K562 (cell line): ENCODE measurements around the gene METTL8. TPM values are rescaled to one million over a fixed set of nuclear protein-coding genes. Genes with fewer than 3 reads are reported as not detected.
A peak's percentile ranks its signal among the peaks of the same experiment; 100 is the strongest.

Experiments
- BHLHE40 ChIP-seq: IDR thresholded peaks from 2 replicates; pipeline ENCODE4 v1.6.1; 2011; ENCODE audit warnings: low read length, improper control_type of control experiment
- GTF2F1 ChIP-seq: IDR thresholded peaks from 2 replicates; pipeline ENCODE4 v1.6.1; 2011; ENCODE audit warnings: low read depth, low read length, improper control_type of control experiment
- HMGN3 ChIP-seq: IDR thresholded peaks from 2 replicates; pipeline ENCODE4 v1.6.1; 2011; ENCODE audit warnings: borderline replicate concordance, low read depth, mild to moderate bottlenecking, mixed read lengths, low read length; ENCODE audit not compliant: insufficient read length; ENCODE audit errors: extremely low read depth
- ILK ChIP-seq: fragments of 450-650 bp; IDR thresholded peaks from 2 replicates; pipeline ENCODE4 v1.6.1; 2016; ENCODE audit warnings: missing genetic modification characterization, low read depth, mild to moderate bottlenecking, missing compliant biosample characterization, moderate library complexity, borderline replicate concordance
- KAT7 ChIP-seq: sonication (generic); formaldehyde crosslinking; IDR thresholded peaks from 2 replicates; pipeline ENCODE4 v1.8.0; 2022; ENCODE audit warnings: missing genetic modification reagents, mild to moderate bottlenecking, borderline replicate concordance
- NELFE ChIP-seq: IDR thresholded peaks from 2 replicates; pipeline ENCODE4 v1.6.1; 2011; ENCODE audit warnings: mild to moderate bottlenecking; ENCODE audit not compliant: insufficient read depth, insufficient read length
- NONO ChIP-seq, 2 experiments: fragments of 200-400 bp in 1 of 2; fragments of 450-650 bp in 1 of 2; formaldehyde crosslinking in 1 of 2; IDR thresholded peaks; 2 replicates each; pipeline ENCODE4 v1.6.1; 2017; ENCODE audit warnings: low read depth in 2 of 2, mild to moderate bottlenecking in 2 of 2, moderate library complexity in 2 of 2, low read length in 1 of 2
- NR1H2 ChIP-seq: sonication (generic); formaldehyde crosslinking; IDR thresholded peaks from 2 replicates; pipeline ENCODE4 v1.4.0; 2020; ENCODE audit warnings: mild to moderate bottlenecking, missing genetic modification reagents
- NR3C1 ChIP-seq: sonication (generic); formaldehyde crosslinking; IDR thresholded peaks from 2 replicates; pipeline ENCODE4 v1.8.1; 2022; ENCODE audit warnings: missing genetic modification reagents
- PHB ChIP-seq: fragments of 250-450 bp; sonication (Bioruptor Pico); IDR thresholded peaks from 2 replicates; pipeline ENCODE4 v1.5.0; 2021
- PYGO2 ChIP-seq: fragments of 450-650 bp; IDR thresholded peaks from 2 replicates; pipeline ENCODE4 v1.6.1; 2016; ENCODE audit warnings: mild to moderate bottlenecking, missing genetic modification characterization, moderate library complexity, missing compliant biosample characterization
- RFX5 ChIP-seq: IDR thresholded peaks from 2 replicates; pipeline ENCODE4 v1.6.1; 2011; ENCODE audit warnings: low read depth, mild to moderate bottlenecking, improper control_type of control experiment, low read length
- SP1 ChIP-seq: sonication (generic); formaldehyde crosslinking; IDR thresholded peaks from 2 replicates; pipeline ENCODE4 v1.8.1; 2022; ENCODE audit warnings: mild to moderate bottlenecking, missing genetic modification reagents
- TGIF2 ChIP-seq: sonication (generic); formaldehyde crosslinking; IDR thresholded peaks from 2 replicates; pipeline ENCODE4 v1.8.1; 2022; ENCODE audit warnings: mild to moderate bottlenecking, missing genetic modification reagents, moderate library complexity
- ZKSCAN1 ChIP-seq: fragments of 150-350 bp; IDR thresholded peaks from 2 replicates; pipeline ENCODE4 v1.6.1; 2016; ENCODE audit warnings: low read depth, low read length
- ZKSCAN3 ChIP-seq: fragments of 250-450 bp; sonication (Bioruptor Pico); IDR thresholded peaks from 2 replicates; pipeline ENCODE4 v1.4.0; 2020
- ZNF197 ChIP-seq: fragments of 200-800 bp; sonication (Bioruptor generic); IDR thresholded peaks from 2 replicates; pipeline ENCODE4 v1.6.1; 2016; ENCODE audit warnings: low read depth, missing genetic modification characterization, missing compliant biosample characterization
- ZNF311 ChIP-seq: fragments of 250-450 bp; sonication (Bioruptor Pico); IDR thresholded peaks from 2 replicates; pipeline ENCODE4 v1.4.0; 2020; ENCODE audit warnings: mild to moderate bottlenecking, moderate library complexity
- ZNF583 ChIP-seq: fragments of 250-450 bp; sonication (Bioruptor Pico); IDR thresholded peaks from 2 replicates; pipeline ENCODE4 v1.4.0; 2020
- ZNF584 ChIP-seq: fragments of 200-800 bp; sonication (Bioruptor generic); IDR thresholded peaks from 2 replicates; pipeline ENCODE4 v1.6.1; 2016; ENCODE audit warnings: low read depth, mild to moderate bottlenecking, missing genetic modification characterization, missing compliant biosample characterization
- ZNF589 ChIP-seq: fragments of 200-800 bp; sonication (Bioruptor generic); IDR thresholded peaks from 2 replicates; pipeline ENCODE4 v1.6.1; 2016; ENCODE audit warnings: low read depth, missing genetic modification characterization, missing compliant biosample characterization
- ZNF830 ChIP-seq: fragments of 250-450 bp; sonication (Bioruptor Pico); IDR thresholded peaks from 2 replicates; pipeline ENCODE4 v1.5.0; 2021; ENCODE audit warnings: mild to moderate bottlenecking
- polyA plus RNA-seq, 8 experiments: library from polyadenylated mRNA; depleted of rRNA in 4 of 8; stranded (reverse) in 5 of 8; unstranded in 3 of 8; fragments of >200 nt; fragmentation: Nextera tagmentation in 2 of 8; fragmentation: Illumina TruSeq in 1 of 8; extraction: Ambion mirVana in 2 of 8; extraction: Trizol in 1 of 8; gene quantifications; 2 replicates each; pipeline versions ENCODE4 v1.2.1 to v1.2.3, GENCODE V29; 2011 to 2014; ENCODE audit warnings: inconsistent platforms in 1 of 8, missing spikeins in 1 of 8
- total RNA-seq, 7 experiments: library from RNA; depleted of rRNA in 6 of 7; stranded (reverse); fragments of >200 nt in 6 of 7; fragmentation: Illumina TruSeq in 2 of 7; extraction: Trizol in 2 of 7; gene quantifications; 2 replicates each; pipeline versions ENCODE4 v1.2.1 to v1.2.3, GENCODE V29; 2011 to 2021; ENCODE audit warnings: low replicate concordance in 1 of 7
- TF ChIP-seq, protein P1 (sequence below): sonication (generic); formaldehyde crosslinking; IDR thresholded peaks from 2 replicates; pipeline ENCODE4 v1.8.1; 2023; ENCODE audit warnings: mild to moderate bottlenecking, missing genetic modification reagents
- TF ChIP-seq, protein P2 (sequence below): fragments of 250-450 bp; sonication (Bioruptor Pico); IDR thresholded peaks from 2 replicates; pipeline ENCODE4 v1.5.1; 2021; ENCODE audit warnings: mild to moderate bottlenecking

The METTL8 gene
- total and polyA plus RNA-seq, 9 of the 15 experiments (the other 6 are each of a cell fraction or from before 2014, with no cell fraction given): 12.9 to 52.6 (median 33.7) TPM

GRCh38 chr2:171434013-171434989 lies 511 bp upstream of the METTL8 start, which contains the start of gene DCAF17 (continued):
- TF ChIP-seq, protein P1, sequence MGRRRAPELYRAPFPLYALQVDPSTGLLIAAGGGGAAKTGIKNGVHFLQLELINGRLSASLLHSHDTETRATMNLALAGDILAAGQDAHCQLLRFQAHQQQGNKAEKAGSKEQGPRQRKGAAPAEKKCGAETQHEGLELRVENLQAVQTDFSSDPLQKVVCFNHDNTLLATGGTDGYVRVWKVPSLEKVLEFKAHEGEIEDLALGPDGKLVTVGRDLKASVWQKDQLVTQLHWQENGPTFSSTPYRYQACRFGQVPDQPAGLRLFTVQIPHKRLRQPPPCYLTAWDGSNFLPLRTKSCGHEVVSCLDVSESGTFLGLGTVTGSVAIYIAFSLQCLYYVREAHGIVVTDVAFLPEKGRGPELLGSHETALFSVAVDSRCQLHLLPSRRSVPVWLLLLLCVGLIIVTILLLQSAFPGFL (CRISPR knock-in tag): no peak; the same call in 1 of the 2 replicates
- no peak for TF ChIP-seq RFX5
- TF ChIP-seq BHLHE40: peak; percentile 65
- TF ChIP-seq ZNF197 (CRISPR knock-in tag): 0 out of 2 replicates have a peak, but pooled peaks have one; percentile 64
- TF ChIP-seq ILK: no peak
- TF ChIP-seq ZNF311: 0 out of 2 replicates have a peak, but pooled peaks have one; percentile 53
- TF ChIP-seq, protein P2, sequence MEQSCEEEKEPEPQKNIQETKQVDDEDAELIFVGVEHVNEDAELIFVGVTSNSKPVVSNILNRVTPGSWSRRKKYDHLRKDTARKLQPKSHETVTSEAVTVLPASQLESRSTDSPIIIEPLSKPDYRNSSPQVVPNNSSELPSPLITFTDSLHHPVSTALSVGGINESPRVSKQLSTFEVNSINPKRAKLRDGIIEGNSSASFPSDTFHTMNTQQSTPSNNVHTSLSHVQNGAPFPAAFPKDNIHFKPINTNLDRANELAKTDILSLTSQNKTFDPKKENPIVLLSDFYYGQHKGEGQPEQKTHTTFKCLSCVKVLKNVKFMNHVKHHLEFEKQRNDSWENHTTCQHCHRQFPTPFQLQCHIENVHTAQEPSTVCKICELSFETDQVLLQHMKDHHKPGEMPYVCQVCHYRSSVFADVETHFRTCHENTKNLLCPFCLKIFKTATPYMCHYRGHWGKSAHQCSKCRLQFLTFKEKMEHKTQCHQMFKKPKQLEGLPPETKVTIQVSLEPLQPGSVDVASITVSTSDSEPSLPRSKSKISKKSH: no peak
- peak; percentile 96 for TF ChIP-seq HMGN3
- TF ChIP-seq KAT7 (CRISPR knock-in tag): peak; percentile 76
- TF ChIP-seq SP1 (CRISPR knock-in tag): peak; percentile 98
- no peak; the same call in none of the 2 replicates for TF ChIP-seq ZNF830 (CRISPR knock-in tag)
- TF ChIP-seq ZKSCAN3 (CRISPR knock-in tag): no peak
- no peak for TF ChIP-seq PYGO2 (tag)
- TF ChIP-seq TGIF2 (CRISPR knock-in tag): 0 out of 2 replicates have a peak, but pooled peaks have one; percentile 9
- 0 out of 2 replicates have a peak, but pooled peaks have one; percentile 41 for TF ChIP-seq GTF2F1
- TF ChIP-seq ZKSCAN1: peak; percentile 50; the same call in 1 of the 2 replicates
- no peak for TF ChIP-seq NELFE
- TF ChIP-seq ZNF583 (CRISPR knock-in tag): no peak; the same call in 1 of the 2 replicates
- TF ChIP-seq PHB (CRISPR knock-in tag): peak; percentile 93; the same call in 1 of the 2 replicates
- TF ChIP-seq NONO (IDR thresholded peaks at IDR 0.05; ENCODE audit: low read depth in 2 of 2, low read length in 1 of 2): peak; percentile 73 to 96
- TF ChIP-seq NR1H2: peak; percentile 80; the same call in 1 of the 2 replicates
- peak; percentile 79; the same call in 1 of the 2 replicates for TF ChIP-seq NR3C1 (CRISPR knock-in tag)
- TF ChIP-seq ZNF584 (CRISPR knock-in tag): no peak
- peak; percentile 86 for TF ChIP-seq ZNF589
